MM.1S (cell line): ENCODE data around the gene NRAS.

Experiments used
- DNase-seq: peaks from one replicate; pipeline ENCODE4 v3.0.0-alpha.2; 2015
- H2AFZ ChIP-seq: fragments of 300-600 bp; sonication (generic); 2 replicates; pipeline ENCODE4 v1.6.0; 2016; ENCODE audit warnings: antibody characterized with exemption, low read length
- H3F3A ChIP-seq: fragments of 300-600 bp; sonication (generic); 2 replicates; pipeline ENCODE4 v1.6.1; 2016; ENCODE audit warnings: mild to moderate bottlenecking, antibody characterized with exemption, low read length, moderate library complexity, mixed read lengths; ENCODE audit not compliant: insufficient read depth
- H3K27ac ChIP-seq: fragments of 300-600 bp; sonication (generic); 2 replicates; pipeline ENCODE4 v1.5.1; 2016; ENCODE audit warnings: mild to moderate bottlenecking, low read length
- H3K27me3 ChIP-seq: fragments of 300-600 bp; sonication (generic); replicated peaks from 2 replicates; pipeline ENCODE4 v1.6.0; 2016; ENCODE audit warnings: low read length; ENCODE audit not compliant: insufficient read depth
- H3K36me3 ChIP-seq: fragments of 300-600 bp; sonication (generic); replicated peaks from 2 replicates; pipeline ENCODE4 v1.6.1; 2016; ENCODE audit warnings: mild to moderate bottlenecking, low read length, mixed read lengths; ENCODE audit not compliant: insufficient read depth
- H3K4me1 ChIP-seq: fragments of 300-600 bp; sonication (generic); 2 replicates; pipeline ENCODE4 v1.6.1; 2016; ENCODE audit warnings: low read length, mixed read lengths
- H3K4me2 ChIP-seq: fragments of 300-600 bp; sonication (generic); 2 replicates; pipeline ENCODE4 v1.6.0; 2016; ENCODE audit warnings: low read depth, low read length
- H3K4me3 ChIP-seq: fragments of 300-600 bp; sonication (generic); 2 replicates; pipeline ENCODE4 v1.5.1; 2016; ENCODE audit warnings: low read length, mixed read lengths
- H3K79me2 ChIP-seq: fragments of 300-600 bp; sonication (generic); 2 replicates; pipeline ENCODE4 v1.6.1; 2016; ENCODE audit warnings: mixed run types, low read length, mixed read lengths
- H3K9ac ChIP-seq: fragments of 300-600 bp; sonication (generic); 2 replicates; pipeline ENCODE4 v1.6.1; 2016; ENCODE audit warnings: low read length, mixed read lengths
- H3K9me2 ChIP-seq: fragments of 300-600 bp; sonication (generic); replicated peaks from 2 replicates; pipeline ENCODE4 v1.6.1; 2016; ENCODE audit warnings: mild to moderate bottlenecking, low read length, mixed read lengths; ENCODE audit not compliant: insufficient read depth
- H3K9me3 ChIP-seq: fragments of 300-600 bp; sonication (generic); replicated peaks from 2 replicates; pipeline ENCODE4 v1.6.1; 2016; ENCODE audit warnings: mild to moderate bottlenecking, low read length, mixed read lengths; ENCODE audit not compliant: insufficient read depth
- H4K20me1 ChIP-seq: fragments of 300-600 bp; sonication (generic); 2 replicates; pipeline ENCODE4 v1.6.1; 2016; ENCODE audit warnings: mild to moderate bottlenecking, low read length, moderate library complexity, mixed read lengths; ENCODE audit not compliant: insufficient read depth
- CTCF ChIP-seq: fragments of 300-600 bp; sonication (generic); IDR thresholded peaks from 2 replicates; pipeline ENCODE4 v1.5.1; 2016; ENCODE audit warnings: antibody characterized with exemption, low read length, mixed read lengths
- EZH2 ChIP-seq: fragments of 300-600 bp; sonication (generic); optimal IDR thresholded peaks from 2 replicates; pipeline ENCODE3; 2017; ENCODE audit warnings: low read depth, mild to moderate bottlenecking, antibody characterized with exemption, low read length, mixed read lengths
- EZH2phosphoT487 ChIP-seq: fragments of 300-600 bp; sonication (generic); IDR thresholded peaks from 2 replicates; pipeline ENCODE4 v1.6.1; 2018; ENCODE audit warnings: antibody characterized with exemption, low read length

NRAS gene

GRCh38 chr1:114749835-114750234, 33.3 kb upstream of the NRAS start:
- Histone ChIP-seq H3K9me3 (no peaks in the 10 kb centered on the region), H4K20me1 (peaks cover 50% of the 10 kb centered on the region)

DNA sequence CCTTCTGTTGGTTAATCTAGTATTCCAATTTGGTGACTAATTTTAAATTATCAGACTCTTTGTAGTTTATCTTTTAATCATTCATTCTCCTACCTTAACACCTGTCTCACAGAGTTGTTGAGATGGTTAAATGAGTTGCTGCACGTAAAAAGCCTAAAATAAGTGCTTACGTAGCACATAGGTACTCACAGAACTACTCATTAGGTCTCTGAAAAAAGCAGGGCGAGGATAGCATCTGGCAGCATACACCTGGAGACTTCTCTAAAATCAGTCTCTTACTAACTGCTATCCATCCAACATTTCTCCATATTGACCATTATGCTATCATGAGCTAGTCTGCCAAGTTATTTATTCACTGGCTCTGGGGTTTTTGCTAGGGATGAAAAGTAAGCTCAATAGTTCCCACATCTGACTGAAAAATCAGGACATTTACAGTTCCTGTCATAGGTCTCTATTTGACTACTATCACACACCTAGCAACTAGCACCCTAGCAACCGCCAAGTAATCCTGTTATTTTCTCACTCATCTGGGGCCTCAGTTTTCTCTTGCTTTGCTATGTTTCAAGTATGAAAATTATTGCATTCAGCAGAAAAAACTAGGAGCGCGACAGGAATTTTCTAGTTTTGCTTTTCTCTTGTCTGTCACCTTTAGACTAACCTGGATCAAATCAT, 30.0 kb upstream of the NRAS start:
- DNase-seq: no peak
- H3K9me3 ChIP-seq: no peaks in the 10 kb centered on the region
- no peaks in the 10 kb centered on the region for H3F3A ChIP-seq
- no peak overlapping the region for H3K9ac ChIP-seq
- TF ChIP-seq EZH2 (no peak), CTCF (no peak), EZH2phosphoT487 (no peak)
- no peak overlapping the region for H3K27ac ChIP-seq
- peaks cover 5% of the 10 kb centered on the region; the same call in 1 of the 2 replicates for H3K36me3 ChIP-seq
- peaks cover 12% of the 10 kb centered on the region; the same call in 1 of the 2 replicates for H3K4me1 ChIP-seq
- no peak overlapping the region for H2AFZ ChIP-seq
- peaks cover 100% of the 10 kb centered on the region for H3K79me2 ChIP-seq
- no peak overlapping the region for H3K4me3 ChIP-seq
- H3K9me2 ChIP-seq: no peaks in the 10 kb centered on the region
- H3K27me3 ChIP-seq: no peaks in the 10 kb centered on the region
- H4K20me1 ChIP-seq: peaks cover 25% of the 10 kb centered on the region
- H3K4me2 ChIP-seq: no peak overlapping the region

More at GRCh38 chr1:114749835-114750234, 33.3 kb upstream of the NRAS start:
- no peaks in the 10 kb centered on the region for H3K9me2 ChIP-seq
- H3K9ac ChIP-seq: no peak overlapping the region
- H3K27ac ChIP-seq: no peak overlapping the region
- no peaks in the 10 kb centered on the region for H3F3A ChIP-seq
- H2AFZ ChIP-seq: no peak overlapping the region
- H3K4me3 ChIP-seq: no peak overlapping the region
- H3K4me2 ChIP-seq: no peak overlapping the region
- H3K27me3 ChIP-seq: no peaks in the 10 kb centered on the region
- H3K36me3 ChIP-seq: peaks cover 5% of the 10 kb centered on the region; the same call in 1 of the 2 replicates
- H3K79me2 ChIP-seq: peaks cover 100% of the 10 kb centered on the region
- H3K4me1 ChIP-seq: peaks cover 30% of the 10 kb centered on the region; the same call in 1 of the 2 replicates
- TF ChIP-seq EZH2phosphoT487 (no peak), CTCF (no peak), EZH2 (no peak)
- no peak for DNase-seq

GRCh38 chr1:114745291-114745690, 28.7 kb upstream of the NRAS start:
- H3K4me2 ChIP-seq: no peak overlapping the region
- H3K36me3 ChIP-seq: peaks cover 5% of the 10 kb centered on the region; the same call in 1 of the 2 replicates
- DNase-seq: no peak
- no peak overlapping the region for H3K27ac ChIP-seq
- TF ChIP-seq CTCF: no peak
- no peak for TF ChIP-seq EZH2
- TF ChIP-seq EZH2phosphoT487: no peak
- peaks cover 13% of the 10 kb centered on the region; the same call in 1 of the 2 replicates for H4K20me1 ChIP-seq
- no peak overlapping the region for H3K9ac ChIP-seq
- H3K4me3 ChIP-seq: no peak overlapping the region
- H3K9me2 ChIP-seq: no peaks in the 10 kb centered on the region
- H3K79me2 ChIP-seq: peaks cover 100% of the 10 kb centered on the region
- H2AFZ ChIP-seq: no peak overlapping the region
- no peaks in the 10 kb centered on the region for H3K4me1 ChIP-seq
- H3K9me3 ChIP-seq: no peaks in the 10 kb centered on the region
- no peaks in the 10 kb centered on the region for H3K27me3 ChIP-seq
- H3F3A ChIP-seq: no peaks in the 10 kb centered on the region
